ENCODE measurements around the gene PLPP4.

- TF ChIP-seq CTCF (IDR thresholded peaks at IDR 0.05) (no peak), POLR2AphosphoS5 (IDR thresholded peaks at IDR 0.05) (no peak), POLR2A (IDR thresholded peaks at IDR 0.05) (no peak)
These were observed 51.9 kb downstream of the PLPP4 start for GRCh38 chr10:120508966-120509365.

All from prostate gland (tissue), 2 donors.